Right lobe of liver (tissue), 4 donors: ENCODE measurements around the gene SF3A2.

Experiments used
- POLR2A ChIP-seq: fragments of 450-650 bp; IDR thresholded peaks from one replicate; pipeline ENCODE4 v1.6.1; 2017; ENCODE audit warnings: antibody characterized with exemption, mild to moderate bottlenecking
- TF ChIP-seq, protein P1 (sequence below), 4 donors: fragments of 200-600 bp in 3 of 4; fragments of 450-650 bp in 1 of 4; IDR thresholded peaks; one replicate each; pipeline versions ENCODE4 v1.5.1 to v1.8.0; 2016 to 2022; ENCODE audit warnings: antibody characterized with exemption in 4 of 4, mild to moderate bottlenecking in 2 of 4
- donor health status: DM: no; HTN: no; CAD: no.
- donor health status: DM: no; HTN: no; CAD: no.
- donor health status: DM: no; HTN: yes; CAD: no.

DNA sequence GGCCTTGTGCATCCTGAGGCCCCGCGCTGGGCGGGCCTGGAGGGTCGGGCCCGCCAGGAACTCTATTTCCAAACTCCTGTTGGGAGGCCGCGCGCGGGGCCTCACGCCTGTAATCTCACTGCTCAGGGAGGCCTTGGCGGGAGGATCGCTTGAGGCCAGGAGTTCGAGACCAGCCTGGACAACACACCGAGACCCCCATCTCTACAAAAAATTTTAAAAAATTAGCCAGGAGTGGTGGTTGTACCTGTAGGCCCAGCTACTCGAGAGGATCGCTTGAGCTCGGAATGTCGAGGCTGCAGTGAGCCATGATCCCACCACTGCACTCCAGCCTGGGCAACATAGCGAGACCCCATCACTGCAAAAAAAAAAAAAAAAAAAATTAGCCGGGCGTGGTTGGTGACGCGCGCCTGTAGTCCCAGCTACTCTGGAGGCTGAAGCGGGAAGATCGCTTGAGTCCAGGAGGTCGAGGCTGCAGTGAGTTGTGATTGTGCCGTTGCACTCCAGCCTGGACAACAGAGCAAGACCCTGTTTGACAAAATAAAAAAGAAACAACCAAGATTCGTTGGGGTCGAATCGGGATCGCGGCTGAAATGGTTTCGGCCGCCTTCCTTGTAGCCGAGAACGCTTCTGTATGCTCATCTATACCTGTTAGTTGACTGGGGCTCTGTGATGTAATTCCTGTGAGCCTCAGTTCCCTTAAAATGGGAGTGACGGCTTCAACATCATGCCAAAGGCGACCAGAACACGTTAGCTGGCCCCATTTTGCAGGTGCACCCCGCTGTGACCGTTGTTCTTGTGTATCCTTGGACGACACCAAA is 636 bp downstream of the SF3A2 start:
- TF ChIP-seq, protein P1, sequence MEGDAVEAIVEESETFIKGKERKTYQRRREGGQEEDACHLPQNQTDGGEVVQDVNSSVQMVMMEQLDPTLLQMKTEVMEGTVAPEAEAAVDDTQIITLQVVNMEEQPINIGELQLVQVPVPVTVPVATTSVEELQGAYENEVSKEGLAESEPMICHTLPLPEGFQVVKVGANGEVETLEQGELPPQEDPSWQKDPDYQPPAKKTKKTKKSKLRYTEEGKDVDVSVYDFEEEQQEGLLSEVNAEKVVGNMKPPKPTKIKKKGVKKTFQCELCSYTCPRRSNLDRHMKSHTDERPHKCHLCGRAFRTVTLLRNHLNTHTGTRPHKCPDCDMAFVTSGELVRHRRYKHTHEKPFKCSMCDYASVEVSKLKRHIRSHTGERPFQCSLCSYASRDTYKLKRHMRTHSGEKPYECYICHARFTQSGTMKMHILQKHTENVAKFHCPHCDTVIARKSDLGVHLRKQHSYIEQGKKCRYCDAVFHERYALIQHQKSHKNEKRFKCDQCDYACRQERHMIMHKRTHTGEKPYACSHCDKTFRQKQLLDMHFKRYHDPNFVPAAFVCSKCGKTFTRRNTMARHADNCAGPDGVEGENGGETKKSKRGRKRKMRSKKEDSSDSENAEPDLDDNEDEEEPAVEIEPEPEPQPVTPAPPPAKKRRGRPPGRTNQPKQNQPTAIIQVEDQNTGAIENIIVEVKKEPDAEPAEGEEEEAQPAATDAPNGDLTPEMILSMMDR (IDR thresholded peaks at IDR 0.05), result no peak
- no peak for TF ChIP-seq POLR2A
